Gastrocnemius medialis (tissue), 4 donors: ENCODE measurements around the gene BNC1. TPM values are rescaled to one million over a fixed set of nuclear protein-coding genes. Genes with fewer than 3 reads are reported as not detected.
"Not testable (repeated sequence)": the region's sequence is repeated elsewhere in the genome, so short reads cannot be mapped to it uniquely, and the experiment has no call there.

Experiments used
- ATAC-seq, 2 donors: fragments of 150-250 bp; one replicate each; pipeline ENCODE4 v1.9.1; 2016
- DNase-seq, 2 donors: peaks; one replicate each; pipeline ENCODE4 v3.0.0-alpha.2; 2019
- H3K27ac ChIP-seq, 4 donors: fragments of 200-600 bp; sonication (generic); 1 replicate in 1 of 4; 2 replicates in 3 of 4; pipeline ENCODE4 v1.5.1; 2016 to 2018; ENCODE audit warnings: mild to moderate bottlenecking in 2 of 4, moderate library complexity in 1 of 4
- H3K27me3 ChIP-seq, 3 donors: fragments of 200-600 bp; sonication (generic) in 2 of 3; 1 replicate in 1 of 3; 2 replicates in 2 of 3; pipeline versions ENCODE4 v1.5.1 to v1.6.0; 2016 to 2019; ENCODE audit warnings: mild to moderate bottlenecking in 1 of 3, moderate library complexity in 1 of 3
- H3K36me3 ChIP-seq, 2 donors: fragments of 200-600 bp; sonication (generic) in 1 of 2; one replicate each; pipeline ENCODE4 v1.5.1; 2017 to 2018
- H3K4me1 ChIP-seq, 2 donors: fragments of 200-600 bp; sonication (generic) in 1 of 2; one replicate each; pipeline ENCODE4 v1.5.1; 2016 to 2017; ENCODE audit warnings: mild to moderate bottlenecking in 2 of 2
- H3K4me3 ChIP-seq, 4 donors: fragments of 200-600 bp; sonication (generic) in 3 of 4; 1 replicate in 1 of 4; 2 replicates in 3 of 4; pipeline ENCODE4 v1.5.1; 2016 to 2019; ENCODE audit warnings: mild to moderate bottlenecking in 2 of 4
- H3K9me3 ChIP-seq, 3 donors: fragments of 200-600 bp; sonication (generic) in 2 of 3; 1 replicate in 1 of 3; 2 replicates in 2 of 3; pipeline ENCODE4 v1.5.1; 2016 to 2019
- CTCF ChIP-seq, 5 experiments: fragments of 450-650 bp in 3 of 5; fragments of 200-600 bp in 2 of 5; sonication (generic) in 2 of 5; IDR thresholded peaks in 4 of 5; conservative IDR thresholded peaks in 1 of 5; 1 replicate in 4 of 5; 2 replicates in 1 of 5; pipeline ENCODE4 v1.5.1; 2016 to 2019; ENCODE audit warnings: antibody characterized with exemption in 5 of 5, mild to moderate bottlenecking in 3 of 5, moderate library complexity in 3 of 5
- POLR2A ChIP-seq, 2 donors: fragments of 450-650 bp; IDR thresholded peaks; one replicate each; pipeline ENCODE4 v1.6.1; 2017; ENCODE audit warnings: antibody characterized with exemption in 2 of 2, mild to moderate bottlenecking in 2 of 2, moderate library complexity in 2 of 2
- in situ Hi-C, 4 donors: fragments of 200-750 bp; cut with MboI; loops; one replicate each; pipeline versions ENCODE4 v1.15.0 to v1.8.0; 2017; ENCODE audit warnings: low sequenced_read_pairs in 4 of 4
- intact Hi-C: fragments of 100-400 bp; cut with DNase I; formaldehyde crosslinking; loops from one replicate; pipeline ENCODE4 v1.15.1; 2023; ENCODE audit warnings: low total_unique reads
- total RNA-seq, 4 donors: library from RNA; depleted of rRNA; stranded (reverse); fragments of >200 nt; gene quantifications; one replicate each; pipeline versions ENCODE4 v1.1.0 to v1.2.3, GENCODE V29; 2016

BNC1 gene
- total RNA-seq, 4 donors from 2014 or later = 0.10 to 0.13 (median 0.11) TPM; not detected in 1

- TF ChIP-seq POLR2A (IDR thresholded peaks at IDR 0.05) (no peak), CTCF (IDR thresholded peaks at IDR 0.05 in 4 of 5, conservative IDR thresholded peaks at IDR 0.05 in 1 of 5) (no peak)
- Histone ChIP-seq H3K27me3 (no peaks in the 10 kb centered on the region), H3K9me3 (no peaks in the 10 kb centered on the region), H3K27ac (no peak overlapping the region), H3K36me3 (no peaks in the 10 kb centered on the region), H3K4me3 (no peak overlapping the region), H3K4me1 (no peaks in the 10 kb centered on the region)
- DNase-seq = no peak
- ATAC-seq = no peak
- in situ Hi-C loops = loop anchor here in 1 of 4 donors (25.0 kb wide), 1 partner anchor 292 kb away; no protein-coding TSS in a partner anchor
- intact Hi-C loops = no loop called here
These were observed 14.3 kb downstream of the BNC1 start for GRCh38 chr15:83270176-83270575.

GRCh38 chr15:83268147-83268546 is 16.3 kb downstream of the BNC1 start:
- Histone ChIP-seq H3K36me3 (no peaks in the 10 kb centered on the region), H3K4me1 (no peaks in the 10 kb centered on the region), H3K27me3 (no peaks in the 10 kb centered on the region), H3K4me3 (no peak overlapping the region), H3K27ac (no peak overlapping the region), H3K9me3 (no peaks in the 10 kb centered on the region)
- no peak for ATAC-seq
- TF ChIP-seq POLR2A (IDR thresholded peaks at IDR 0.05) (no peak), CTCF (IDR thresholded peaks at IDR 0.05 in 4 of 5, conservative IDR thresholded peaks at IDR 0.05 in 1 of 5) (no peak)
- in situ Hi-C loops (loop anchor here in 1 of 4 donors (25.0 kb wide), 1 partner anchor 294 kb away; no protein-coding TSS in a partner anchor), intact Hi-C loops (no loop called here)
- DNase-seq = no peak

- no peaks in the 10 kb centered on the region for H3K27me3 ChIP-seq
- in situ Hi-C loops = loop anchor here in 1 of 4 donors (25.0 kb wide), 1 partner anchor 300 kb away; no protein-coding TSS in a partner anchor
- ATAC-seq (no peak), DNase-seq (no peak)
- TF ChIP-seq POLR2A (IDR thresholded peaks at IDR 0.05) = no peak
- TF ChIP-seq CTCF (IDR thresholded peaks at IDR 0.05 in 4 of 5, conservative IDR thresholded peaks at IDR 0.05 in 1 of 5) = no peak
- no peaks in the 10 kb centered on the region for H3K4me1 ChIP-seq
- no peaks in the 10 kb centered on the region for H3K36me3 ChIP-seq
- H3K9me3 ChIP-seq = no peaks in the 10 kb centered on the region
- intact Hi-C loops = no loop called here
- H3K27ac ChIP-seq = no peak overlapping the region
- H3K4me3 ChIP-seq = no peak overlapping the region
These were observed 21.7 kb downstream of the BNC1 start for GRCh38 chr15:83262594-83263315.

- in situ Hi-C loops = loop anchor here in 1 of 4 donors (25.0 kb wide), 1 partner anchor 300 kb away; no protein-coding TSS in a partner anchor
- intact Hi-C loops, DNase-seq: not testable (repeated sequence)
These were observed 22.3 kb downstream of the BNC1 start for GRCh38 chr15:83262181-83262580.

GRCh38 chr15:83250781-83251180 is 33.7 kb downstream of the BNC1 start:
- in situ Hi-C loops = loop anchor here in 2 of 4 donors (5.0 to 25.0 kb wide), 2 partner anchors 307 to 312 kb away; no protein-coding TSS in a partner anchor
- Histone ChIP-seq H3K27me3 (peaks cover 5 to 22% (median 9%) of the 10 kb centered on the region in 3 donors), H3K27ac (no peak overlapping the region), H3K4me3 (no peak overlapping the region), H3K9me3 (no peaks in the 10 kb centered on the region), H3K36me3 (no peaks in the 10 kb centered on the region), H3K4me1 (no peaks in the 10 kb centered on the region)
- ATAC-seq = no peak
- intact Hi-C loops = no loop called here
- TF ChIP-seq POLR2A (IDR thresholded peaks at IDR 0.05) (no peak), CTCF (IDR thresholded peaks at IDR 0.05 in 4 of 5, conservative IDR thresholded peaks at IDR 0.05 in 1 of 5) (no peak)
- no peak for DNase-seq

More at GRCh38 chr15:83262181-83262580, 22.3 kb downstream of the BNC1 start:
- not testable (repeated sequence) for ATAC-seq, H3K4me1 ChIP-seq, H3K27ac ChIP-seq, H3K27me3 ChIP-seq, H3K9me3 ChIP-seq, H3K36me3 ChIP-seq, H3K4me3 ChIP-seq
